GM23248 (cell line): ENCODE measurements around the gene ITGAD. TPM values are rescaled to one million over a fixed set of nuclear protein-coding genes. Genes with fewer than 3 reads are reported as not detected.

Source experiments
- DNase-seq: peaks from one replicate; pipeline ENCODE4 v3.0.0-alpha.2; 2015
- H2AFZ ChIP-seq: fragments of 200-600 bp; sonication (generic); 2 replicates; pipeline ENCODE4 v1.6.1; 2016; ENCODE audit warnings: antibody characterized with exemption
- H3F3A ChIP-seq: fragments of 200-600 bp; sonication (generic); 2 replicates; pipeline ENCODE4 v1.6.1; 2016; ENCODE audit warnings: mild to moderate bottlenecking, antibody characterized with exemption, mixed run types; ENCODE audit not compliant: insufficient read depth
- H3K27ac ChIP-seq: fragments of 200-600 bp; sonication (generic); 2 replicates; pipeline ENCODE4 v1.5.1; 2016; ENCODE audit warnings: mild to moderate bottlenecking
- H3K27me3 ChIP-seq: fragments of 200-600 bp; sonication (generic); replicated peaks from 2 replicates; pipeline ENCODE4 v1.6.1; 2016; ENCODE audit warnings: mild to moderate bottlenecking; ENCODE audit not compliant: insufficient read depth
- H3K36me3 ChIP-seq: fragments of 200-600 bp; sonication (generic); 2 replicates; pipeline ENCODE4 v1.6.1; 2016; ENCODE audit warnings: low read depth, mild to moderate bottlenecking
- H3K4me1 ChIP-seq: fragments of 200-600 bp; sonication (generic); 2 replicates; pipeline ENCODE4 v1.6.1; 2016; ENCODE audit warnings: mild to moderate bottlenecking; ENCODE audit not compliant: insufficient read depth
- H3K4me2 ChIP-seq: fragments of 200-600 bp; sonication (generic); one replicate; pipeline ENCODE4 v1.6.1; 2016; ENCODE audit warnings: mild to moderate bottlenecking; ENCODE audit not compliant: unreplicated experiment
- H3K4me3 ChIP-seq: fragments of 200-600 bp; sonication (generic); 2 replicates; pipeline ENCODE4 v1.5.1; 2016; ENCODE audit warnings: mild to moderate bottlenecking
- H3K79me2 ChIP-seq: fragments of 200-600 bp; sonication (generic); 2 replicates; pipeline ENCODE4 v1.6.1; 2016; ENCODE audit warnings: mild to moderate bottlenecking; ENCODE audit not compliant: insufficient read depth
- H3K9ac ChIP-seq: fragments of 200-600 bp; sonication (generic); 2 replicates; pipeline ENCODE4 v1.6.1; 2016; ENCODE audit warnings: mild to moderate bottlenecking
- H3K9me2 ChIP-seq: fragments of 200-600 bp; sonication (generic); 2 replicates; pipeline ENCODE4 v1.6.1; 2016; ENCODE audit warnings: mixed run types, mild to moderate bottlenecking, moderate library complexity; ENCODE audit not compliant: insufficient read depth
- H3K9me3 ChIP-seq: fragments of 200-600 bp; sonication (generic); one replicate; pipeline ENCODE4 v1.6.1; 2017; ENCODE audit warnings: low read depth
- H4K20me1 ChIP-seq: fragments of 200-600 bp; sonication (generic); 2 replicates; pipeline ENCODE4 v1.6.0; 2016; ENCODE audit not compliant: insufficient read depth
- EZH2 ChIP-seq: fragments of 200-600 bp; sonication (generic); IDR thresholded peaks from 2 replicates; pipeline ENCODE4 v1.6.1; 2018; ENCODE audit warnings: antibody characterized with exemption, mild to moderate bottlenecking; ENCODE audit not compliant: insufficient read depth, poor library complexity, severe bottlenecking
- EZH2phosphoT487 ChIP-seq: fragments of 200-600 bp; sonication (generic); IDR thresholded peaks from 2 replicates; pipeline ENCODE4 v1.6.1; 2018; ENCODE audit warnings: antibody characterized with exemption, moderate library complexity, mild to moderate bottlenecking, low read depth; ENCODE audit not compliant: insufficient read depth
- WGBS, 2 experiments: methylation state at CpG; one replicate each; pipeline ENCODE4 v1.1.6; 2015 to 2017; ENCODE audit warnings: low lambda C conversion rate in 2 of 2, low coverage in 1 of 2; ENCODE audit errors: missing lambda C conversion rate in 2 of 2; 5-methylcytosine and 5-hydroxymethylcytosine counted together
- in situ Hi-C: fragments of 300-500 bp; cut with MboI; formaldehyde crosslinking; loops from 2 replicates; pipeline ENCODE4 v1.15.0; 2020
- polyA plus RNA-seq: library from polyadenylated mRNA; unstranded; fragments of >200 nt; fragmentation: Nextera tagmentation; extraction: Ambion mirVana; gene quantifications from 2 replicates; pipeline ENCODE4 v1.2.1, GENCODE V29; 2016
- total RNA-seq: library from RNA; depleted of rRNA; stranded (reverse); fragments of >200 nt; shearing (Covaris generic); gene quantifications from 2 replicates; pipeline ENCODE4 v1.2.3, GENCODE V29; 2014

The ITGAD gene
- total and polyA plus RNA-seq, 2 experiments from 2014 or later = not detected

DNA sequence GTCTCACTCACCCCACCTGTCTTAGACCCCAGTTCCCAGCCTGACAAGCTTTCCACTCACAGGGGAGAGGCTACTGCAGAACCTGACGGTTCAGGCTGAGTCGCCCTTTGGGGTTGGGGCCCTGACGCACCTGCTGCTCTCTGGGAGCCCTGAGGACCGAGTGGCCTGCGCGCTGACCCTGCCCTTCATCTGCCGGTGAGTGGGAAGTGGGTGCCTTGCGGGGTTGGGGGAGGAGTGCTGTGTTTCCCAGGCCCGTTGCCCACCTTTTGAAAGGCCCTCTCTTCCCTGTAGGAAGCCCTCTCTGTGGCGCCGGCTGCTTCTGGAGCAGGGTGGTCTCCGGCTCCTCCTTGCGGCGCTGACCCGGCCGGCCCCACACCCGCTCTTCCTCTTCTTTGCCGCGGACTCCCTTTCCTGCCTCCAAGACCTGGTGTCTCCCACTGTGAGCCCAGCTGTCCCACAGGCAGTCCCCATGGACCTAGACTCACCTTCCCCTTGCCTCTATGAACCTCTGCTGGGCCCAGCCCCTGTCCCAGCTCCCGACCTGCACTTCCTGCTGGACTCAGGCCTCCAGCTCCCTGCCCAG lies 72.7 kb downstream of the ITGAD start:
- no peak overlapping the region for H3K9ac ChIP-seq
- H3K27me3 ChIP-seq = no peaks in the 10 kb centered on the region
- H3K79me2 ChIP-seq = peaks cover 19% of the 10 kb centered on the region
- no peak for DNase-seq
- TF ChIP-seq EZH2phosphoT487 (no peak), EZH2 (no peak)
- H3K4me2 ChIP-seq = no peak overlapping the region
- in situ Hi-C loops = no loop called here
- no peak overlapping the region for H2AFZ ChIP-seq
- H3K36me3 ChIP-seq = no peaks in the 10 kb centered on the region
- no peak overlapping the region for H3K4me3 ChIP-seq
- WGBS, 2 experiments = 89 to 95% methylated on average over 20 of the region's 20 CpGs
- peaks cover 3% of the 10 kb centered on the region; the same call in 1 of the 2 replicates for H3K4me1 ChIP-seq
- peaks cover 9% of the 10 kb centered on the region for H3F3A ChIP-seq
- H3K27ac ChIP-seq = no peak overlapping the region
- no peaks in the 10 kb centered on the region for H3K9me3 ChIP-seq
- no peaks in the 10 kb centered on the region for H3K9me2 ChIP-seq
- no peaks in the 10 kb centered on the region for H4K20me1 ChIP-seq

GRCh38 chr16:31466381-31466841 lies 73.3 kb downstream of the ITGAD start:
- Histone ChIP-seq H3K9ac (no peak overlapping the region), H4K20me1 (no peaks in the 10 kb centered on the region), H2AFZ (no peak overlapping the region), H3K4me1 (peaks cover 6% of the 10 kb centered on the region; the same call in 1 of the 2 replicates), H3K9me3 (no peaks in the 10 kb centered on the region), H3K4me3 (no peak overlapping the region), H3F3A (peaks cover 11% of the 10 kb centered on the region; the same call in 1 of the 2 replicates), H3K79me2 (peaks cover 19% of the 10 kb centered on the region), H3K4me2 (no peak overlapping the region), H3K9me2 (no peaks in the 10 kb centered on the region), H3K27ac (no peak overlapping the region), H3K27me3 (no peaks in the 10 kb centered on the region), H3K36me3 (no peaks in the 10 kb centered on the region)
- no peak for DNase-seq
- TF ChIP-seq EZH2 = no peak
- no peak for TF ChIP-seq EZH2phosphoT487
- 92% methylated on average over 17 to 18 of the region's 18 CpGs for WGBS, 2 experiments
- in situ Hi-C loops = no loop called here

DNA sequence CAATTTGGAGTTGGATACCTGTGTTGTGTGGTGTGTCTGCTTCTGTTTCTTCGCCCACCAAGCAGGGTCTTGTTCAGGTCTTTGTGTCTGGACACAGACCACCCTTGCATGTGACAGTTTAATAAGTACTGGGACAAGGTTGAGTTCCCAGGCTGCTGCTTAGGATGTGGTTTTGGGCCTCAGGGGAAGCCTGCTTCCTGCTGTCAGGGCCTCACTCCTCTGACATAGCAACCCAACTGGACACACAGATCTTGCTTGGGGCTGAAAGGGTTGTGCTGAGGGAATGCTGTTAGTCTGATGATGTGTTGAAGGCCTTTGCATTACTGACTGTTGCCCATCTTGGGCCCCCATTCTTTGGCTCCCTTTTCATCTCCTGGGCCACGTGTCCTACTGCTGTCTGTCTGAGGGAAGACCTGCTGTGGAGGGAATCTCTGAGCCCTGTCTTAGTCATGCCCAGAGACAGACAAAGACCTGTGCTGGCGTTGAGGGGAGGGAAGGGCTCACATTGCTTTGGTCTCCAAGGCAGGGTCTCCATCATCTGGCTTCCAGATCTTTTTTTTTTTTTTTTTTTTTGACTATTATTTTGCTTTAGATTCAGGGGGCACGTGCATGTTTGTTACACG lies 74.1 kb downstream of the ITGAD start:
- Histone ChIP-seq H3K4me3 (no peak overlapping the region), H3K27ac (no peak overlapping the region)
- in situ Hi-C loops = no loop called here

DNA sequence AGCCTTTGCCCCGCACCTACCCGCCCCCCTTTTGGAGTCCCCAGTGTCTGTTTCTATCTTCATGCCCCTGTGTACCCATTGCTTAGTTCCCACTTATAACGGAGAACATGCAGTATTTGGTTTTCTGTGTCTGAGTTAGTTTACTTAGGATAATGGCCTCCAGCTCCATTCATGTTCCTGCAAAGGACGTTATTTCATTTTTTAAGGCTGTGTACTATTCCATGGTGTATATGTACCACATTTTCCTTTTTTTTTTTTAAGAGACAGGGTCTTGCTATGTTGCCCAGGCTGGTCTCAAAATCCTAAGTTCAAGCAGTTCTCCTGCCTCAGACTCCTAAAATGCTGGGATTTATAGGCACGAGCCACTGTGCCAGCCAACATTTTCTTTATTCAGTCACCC lies 74.7 kb downstream of the ITGAD start:
- WGBS, 2 experiments = 72 to 77% methylated on average over 5 of the region's 5 CpGs
- H3K9me3 ChIP-seq = no peaks in the 10 kb centered on the region
- TF ChIP-seq EZH2 (no peak), EZH2phosphoT487 (no peak)
- H3F3A ChIP-seq = peaks cover 15% of the 10 kb centered on the region; the same call in 1 of the 2 replicates
- no peak overlapping the region for H3K27ac ChIP-seq
- H2AFZ ChIP-seq = no peak overlapping the region
- no peaks in the 10 kb centered on the region for H3K27me3 ChIP-seq
- no peaks in the 10 kb centered on the region for H3K9me2 ChIP-seq
- H3K4me2 ChIP-seq = no peak overlapping the region
- H3K36me3 ChIP-seq = no peaks in the 10 kb centered on the region
- H4K20me1 ChIP-seq = no peaks in the 10 kb centered on the region
- no peak overlapping the region for H3K9ac ChIP-seq
- H3K4me3 ChIP-seq = no peak overlapping the region
- peaks cover 6% of the 10 kb centered on the region; the same call in 1 of the 2 replicates for H3K4me1 ChIP-seq
- in situ Hi-C loops = no loop called here
- no peak for DNase-seq
- H3K79me2 ChIP-seq = peaks cover 14% of the 10 kb centered on the region

More for the DNA sequence above, 74.1 kb downstream of the ITGAD start:
- Histone ChIP-seq H2AFZ (no peak overlapping the region), H3K79me2 (peaks cover 14% of the 10 kb centered on the region), H3F3A (peaks cover 15% of the 10 kb centered on the region; the same call in 1 of the 2 replicates), H3K9me2 (no peaks in the 10 kb centered on the region), H3K4me1 (peaks cover 6% of the 10 kb centered on the region; the same call in 1 of the 2 replicates), H3K36me3 (no peaks in the 10 kb centered on the region), H3K9me3 (no peaks in the 10 kb centered on the region), H3K27me3 (no peaks in the 10 kb centered on the region), H3K9ac (no peak overlapping the region), H3K4me2 (no peak overlapping the region), H4K20me1 (no peaks in the 10 kb centered on the region)
- 75 to 86% methylated on average over 4 to 5 of the region's 5 CpGs for WGBS, 2 experiments
- no peak for TF ChIP-seq EZH2
- no peak for TF ChIP-seq EZH2phosphoT487
- DNase-seq = no peak
